Upper lobe of left lung (tissue), 4 donors: ENCODE data around the gene FBRSL1.

Experiments
- CTCF ChIP-seq, 6 experiments: fragments of 450-650 bp in 4 of 6; fragments of 200-600 bp in 2 of 6; sonication (generic) in 2 of 6; IDR thresholded peaks; one replicate each; pipeline ENCODE4 v1.5.1; 2016 to 2019; ENCODE audit warnings: antibody characterized with exemption in 6 of 6
- POLR2A ChIP-seq, 4 donors: fragments of 450-650 bp; IDR thresholded peaks; one replicate each; pipeline ENCODE4 v1.5.1; 2016 to 2017; ENCODE audit warnings: antibody characterized with exemption in 4 of 4, mild to moderate bottlenecking in 2 of 4

- TF ChIP-seq POLR2A (IDR thresholded peaks at IDR 0.05), result no peak
- TF ChIP-seq CTCF (IDR thresholded peaks at IDR 0.05), result no peak
These were observed 68.3 kb downstream of the FBRSL1 start for GRCh38 chr12:132558042-132558856.
